CD4-positive, alpha-beta T cell (primary cell): ENCODE measurements around the gene PLAC1. TPM values are rescaled to one million over a fixed set of nuclear protein-coding genes. Genes with fewer than 3 reads are reported as not detected.

Source experiments
- ATAC-seq: fragments of 200-7000 bp; cut with Tn5 transposase; one replicate; pipeline ENCODE4 v1.10.0; 2022; ENCODE audit warnings: mild to moderate bottlenecking; ENCODE audit not compliant: poor library complexity
- CTCF ChIA-PET: fragments of 350-600 bp; sonication (Branson Sonifier 250); formaldehyde crosslinking; loops from one replicate; lab custom pipeline; 2021; ENCODE audit warnings: antibody characterized with exemption, inconsistent platforms; lab: Charles Lee
- POLR2A ChIA-PET: fragments of 350-600 bp; sonication (Branson Sonifier 250); formaldehyde crosslinking; loops from one replicate; lab custom pipeline; 2021; ENCODE audit warnings: antibody characterized with exemption, inconsistent platforms; lab: Charles Lee
- DNase-seq, 14 experiments: peaks; one replicate each; pipeline ENCODE4 v3.0.0-alpha.2; 2013 to 2020; ENCODE audit warnings: mixed read lengths in 2 of 14
- H3K27ac ChIP-seq, 2 donors: one replicate each; pipeline versions ENCODE4 v1.5.1 to v1.7.0; 2013; ENCODE audit warnings: low read length in 2 of 2, low read depth in 1 of 2, mild to moderate bottlenecking in 1 of 2
- H3K27me3 ChIP-seq, 2 experiments: 1 replicate in 1 of 2; 2 replicates in 1 of 2; pipeline versions ENCODE4 v1.6.1 to v1.7.0; 2013; ENCODE audit warnings: low read length in 2 of 2, control low read depth in 1 of 2, mild to moderate bottlenecking in 1 of 2, moderate library complexity in 1 of 2; ENCODE audit not compliant: insufficient read depth in 2 of 2, control insufficient read depth in 1 of 2
- H3K36me3 ChIP-seq: one replicate; pipeline ENCODE4 v1.6.1; 2013; ENCODE audit warnings: low read length, control low read depth; ENCODE audit not compliant: insufficient read depth
- H3K4me1 ChIP-seq: one replicate; pipeline ENCODE4 v1.6.1; 2013; ENCODE audit warnings: low read length, control low read depth; ENCODE audit not compliant: insufficient read depth
- H3K4me3 ChIP-seq: one replicate; pipeline ENCODE4 v1.5.1; 2013; ENCODE audit warnings: mild to moderate bottlenecking, low read length, moderate library complexity
- H3K9me3 ChIP-seq, 2 experiments: 1 replicate in 1 of 2; 2 replicates in 1 of 2; pipeline versions ENCODE4 v1.6.1 to v1.7.0; 2013; ENCODE audit warnings: low read length in 2 of 2, mild to moderate bottlenecking in 2 of 2, control low read depth in 1 of 2, moderate library complexity in 1 of 2; ENCODE audit not compliant: control insufficient read depth in 1 of 2, insufficient read depth in 1 of 2
- H3K27ac Mint-ChIP-seq: one replicate; pipeline ENCODE4 v1.8.0; 2020; ENCODE audit warnings: mixed read lengths
- H3K27me3 Mint-ChIP-seq: one replicate; pipeline ENCODE4 v1.8.0; 2021; ENCODE audit warnings: mixed read lengths
- H3K36me3 Mint-ChIP-seq: one replicate; pipeline ENCODE4 v1.8.0; 2021; ENCODE audit warnings: low read depth, mixed read lengths
- H3K4me1 Mint-ChIP-seq: one replicate; pipeline ENCODE4 v1.8.0; 2021; ENCODE audit warnings: low read depth, mixed read lengths
- H3K4me3 Mint-ChIP-seq: one replicate; pipeline ENCODE4 v1.8.0; 2020; ENCODE audit warnings: mild to moderate bottlenecking, mixed read lengths
- H3K9me3 Mint-ChIP-seq: one replicate; pipeline ENCODE4 v1.8.0; 2020; ENCODE audit warnings: mixed read lengths
- CTCF ChIP-seq: fragments of 200-600 bp; IDR thresholded peaks from one replicate; pipeline ENCODE4 v1.8.0; 2022; ENCODE audit warnings: antibody characterized with exemption, mild to moderate bottlenecking
- intact Hi-C, 2 experiments: fragments of 100-400 bp; cut with DNase I in 1 of 2; cut with micrococcal nuclease in 1 of 2; formaldehyde crosslinking; loops; one replicate each; pipeline versions ENCODE4 v1.15.1 to v1.9.0; 2023 to 2025; cut with DNase I, micrococcal nuclease
- total RNA-seq, 174 experiments: library from RNA in 2 of 174; stranded (reverse) in 2 of 174; gene quantifications; one replicate each; pipeline ENCODE4 v1.2.3 and lab custom pipeline; 2021 to 2026

The PLAC1 gene
- total RNA-seq, 2 experiments from 2014 or later = not detected

GRCh38 chrX:134602410-134602809 is 55.9 kb downstream of the PLAC1 start:
- no peak for ATAC-seq
- Mint-ChIP-seq H3K27ac (no peak overlapping the region), H3K9me3 (peaks cover 3% of the 10 kb centered on the region), H3K36me3 (no peaks in the 10 kb centered on the region), H3K4me3 (no peak overlapping the region), H3K4me1 (no peaks in the 10 kb centered on the region), H3K27me3 (peaks cover 13% of the 10 kb centered on the region)
- no peak for DNase-seq
- Histone ChIP-seq H3K4me1 (no peaks in the 10 kb centered on the region), H3K36me3 (no peaks in the 10 kb centered on the region), H3K9me3 (no peaks in the 10 kb centered on the region), H3K27ac (no peak overlapping the region), H3K27me3 (peaks cover 0 to 5% of the 10 kb centered on the region in 2 experiments), H3K4me3 (no peak overlapping the region)
- intact Hi-C loops = no loop called here
- no peak for TF ChIP-seq CTCF
- POLR2A ChIA-PET = no interaction called here
- CTCF ChIA-PET = no interaction called here

GRCh38 chrX:134601240-134601765 is 57.0 kb downstream of the PLAC1 start:
- Mint-ChIP-seq H3K4me1 (no peaks in the 10 kb centered on the region), H3K9me3 (peaks cover 3% of the 10 kb centered on the region), H3K27me3 (peaks cover 13% of the 10 kb centered on the region), H3K4me3 (no peak overlapping the region), H3K36me3 (no peaks in the 10 kb centered on the region), H3K27ac (no peak overlapping the region)
- ChIA-PET POLR2A (no interaction called here), CTCF (no interaction called here)
- DNase-seq = no peak
- ATAC-seq = no peak
- no peak overlapping the region for H3K4me3 ChIP-seq
- H3K36me3 ChIP-seq = no peaks in the 10 kb centered on the region
- H3K9me3 ChIP-seq = no peaks in the 10 kb centered on the region
- H3K4me1 ChIP-seq = no peaks in the 10 kb centered on the region
- intact Hi-C loops = no loop called here
- peaks cover 0 to 5% of the 10 kb centered on the region in 2 experiments for H3K27me3 ChIP-seq
- no peak for TF ChIP-seq CTCF
- H3K27ac ChIP-seq = no peak overlapping the region

GRCh38 chrX:134600714-134601113 is 57.6 kb downstream of the PLAC1 start:
- H3K4me1 ChIP-seq = no peaks in the 10 kb centered on the region
- no peak for ATAC-seq

More at GRCh38 chrX:134600714-134601113, 57.6 kb downstream of the PLAC1 start:
- no peaks in the 10 kb centered on the region for H3K36me3 Mint-ChIP-seq
- Histone ChIP-seq H3K27me3 (peaks cover 0 to 5% of the 10 kb centered on the region in 2 experiments), H3K9me3 (no peaks in the 10 kb centered on the region), H3K36me3 (no peaks in the 10 kb centered on the region), H3K4me3 (no peak overlapping the region), H3K27ac (no peak overlapping the region)
- POLR2A ChIA-PET = no interaction called here
- CTCF ChIA-PET = no interaction called here
- H3K4me3 Mint-ChIP-seq = no peak overlapping the region
- peaks cover 3% of the 10 kb centered on the region for H3K9me3 Mint-ChIP-seq
- H3K27ac Mint-ChIP-seq = no peak overlapping the region
- intact Hi-C loops = no loop called here
- no peak for TF ChIP-seq CTCF
- peaks cover 13% of the 10 kb centered on the region for H3K27me3 Mint-ChIP-seq
- no peaks in the 10 kb centered on the region for H3K4me1 Mint-ChIP-seq
- DNase-seq = no peak
